NK-92 (cell line): ENCODE results near the gene SEPTIN8.

Source experiments
- DNase-seq: peaks from one replicate; lab custom pipeline; 2025; ENCODE audit not compliant: unreplicated experiment; lab: John Stamatoyannopoulos, UW

The SEPTIN8 gene

GRCh38 chr5:132714456-132715307 is 62.4 kb downstream of the SEPTIN8 start:
- no peak for DNase-seq

GRCh38 chr5:132708645-132709044 is 68.4 kb downstream of the SEPTIN8 start:
- DNase-seq: no peak

- DNase-seq: no peak
These were observed 72.2 kb downstream of the SEPTIN8 start for GRCh38 chr5:132704875-132705274.
